ENCODE results near the gene PASK. TPM values are rescaled to one million over a fixed set of nuclear protein-coding genes. Genes with fewer than 3 reads are reported as not detected.

PASK gene
- total and polyA plus RNA-seq, 2 donors (not counting 1 experiment from before 2014, with no cell fraction given): 48.2 to 144 TPM

DNA sequence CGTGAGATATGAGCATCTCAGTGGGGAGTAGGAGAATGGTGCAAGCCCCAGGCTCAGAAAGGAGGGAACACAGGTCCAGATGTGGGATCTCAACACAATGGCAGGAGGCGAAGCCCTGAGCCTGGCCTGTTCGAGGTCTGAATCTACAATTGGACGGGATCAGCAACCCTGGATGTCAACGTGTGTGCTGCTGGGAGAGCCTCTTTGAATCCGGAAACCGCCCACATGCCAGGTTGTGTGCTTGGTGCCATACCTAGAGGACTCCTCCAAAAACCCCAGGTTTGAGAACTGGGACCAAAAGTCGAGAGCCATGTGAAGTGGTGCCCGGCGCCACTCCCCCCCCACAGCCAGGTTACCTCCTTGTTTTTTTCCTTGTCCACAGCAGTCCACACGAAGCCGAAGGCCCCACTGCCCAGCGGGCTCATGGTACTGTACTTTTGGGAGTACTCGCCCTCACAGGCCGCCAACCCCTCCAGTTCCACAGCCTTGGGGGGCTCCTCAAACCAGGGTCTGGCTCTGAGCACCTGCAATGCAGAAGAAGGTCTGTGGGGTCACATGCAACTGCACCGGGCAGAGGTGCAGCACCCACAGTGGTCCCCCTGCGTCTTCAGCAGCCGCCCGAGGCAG lies 26.8 kb downstream of the PASK start:
- Mint-ChIP-seq H3K4me3 (no peak overlapping the region), H3K27me3 (no peaks in the 10 kb centered on the region), H3K9me3 (ENCODE audit: insufficient read depth) (no peaks in the 10 kb centered on the region), H3K4me1 (peaks cover 27% of the 10 kb centered on the region), H3K27ac (no peak overlapping the region)
- POLR2A ChIA-PET: no interaction called here
- Histone ChIP-seq H3K9me3 (ENCODE audit: control extremely low read depth in 1 of 3, control insufficient read depth in 2 of 3, insufficient read depth in 1 of 3, low read length in 2 of 3) (peaks cover 0 to 3% (median 1%) of the 10 kb centered on the region in 3 donors), H3K4me1 (ENCODE audit: control insufficient read depth in 2 of 2, insufficient read depth in 2 of 2, low read length in 2 of 2) (peaks cover 19 to 34% of the 10 kb centered on the region in 2 donors), H3K4me2 (replicated peaks; ENCODE audit: low read depth, low read length, poor library complexity, severe bottlenecking) (no peak overlapping the region), H4K20me1 (ENCODE audit: control insufficient read depth, insufficient read depth, low read length, poor library complexity, severe bottlenecking) (no peaks in the 10 kb centered on the region), H3K27ac (ENCODE audit: low read length in 2 of 2) (no peak overlapping the region), H3K36me3 (replicated peaks in 1 of 2; ENCODE audit: control extremely low read depth in 1 of 2, control insufficient read depth in 1 of 2, extremely low read depth in 1 of 2, insufficient read depth in 2 of 2, low read length in 1 of 2) (peaks cover 5 to 29% of the 10 kb centered on the region in 2 experiments), H3K9ac (ENCODE audit: low read length) (no peak overlapping the region), H3K79me2 (ENCODE audit: control insufficient read depth, insufficient read depth, low read length) (peaks cover 4% of the 10 kb centered on the region), H3K4me3 (ENCODE audit: control extremely low read depth in 1 of 5, extremely low read depth in 1 of 5, insufficient read depth in 1 of 5, low read depth in 2 of 5, low read length in 4 of 5) (no peak overlapping the region), H2AFZ (ENCODE audit: insufficient read depth, low read depth, low read length, poor library complexity, severe bottlenecking) (no peak overlapping the region), H3K27me3 (replicated peaks in 1 of 4; ENCODE audit: control extremely low read depth in 1 of 4, control insufficient read depth in 3 of 4, insufficient read depth in 4 of 4, low read length in 3 of 4) (no peaks in the 10 kb centered on the region)
- intact Hi-C loops (cut with micrococcal nuclease): no loop called here
- TF ChIP-seq, protein P1, sequence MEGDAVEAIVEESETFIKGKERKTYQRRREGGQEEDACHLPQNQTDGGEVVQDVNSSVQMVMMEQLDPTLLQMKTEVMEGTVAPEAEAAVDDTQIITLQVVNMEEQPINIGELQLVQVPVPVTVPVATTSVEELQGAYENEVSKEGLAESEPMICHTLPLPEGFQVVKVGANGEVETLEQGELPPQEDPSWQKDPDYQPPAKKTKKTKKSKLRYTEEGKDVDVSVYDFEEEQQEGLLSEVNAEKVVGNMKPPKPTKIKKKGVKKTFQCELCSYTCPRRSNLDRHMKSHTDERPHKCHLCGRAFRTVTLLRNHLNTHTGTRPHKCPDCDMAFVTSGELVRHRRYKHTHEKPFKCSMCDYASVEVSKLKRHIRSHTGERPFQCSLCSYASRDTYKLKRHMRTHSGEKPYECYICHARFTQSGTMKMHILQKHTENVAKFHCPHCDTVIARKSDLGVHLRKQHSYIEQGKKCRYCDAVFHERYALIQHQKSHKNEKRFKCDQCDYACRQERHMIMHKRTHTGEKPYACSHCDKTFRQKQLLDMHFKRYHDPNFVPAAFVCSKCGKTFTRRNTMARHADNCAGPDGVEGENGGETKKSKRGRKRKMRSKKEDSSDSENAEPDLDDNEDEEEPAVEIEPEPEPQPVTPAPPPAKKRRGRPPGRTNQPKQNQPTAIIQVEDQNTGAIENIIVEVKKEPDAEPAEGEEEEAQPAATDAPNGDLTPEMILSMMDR (IDR thresholded peaks at IDR 0.05): no peak
- TF ChIP-seq EZH2 (IDR thresholded peaks at IDR 0.05; ENCODE audit: borderline replicate concordance, insufficient read depth, low read depth, low read length, poor library complexity, severe bottlenecking): no peak
- DNase-seq (no peak), ATAC-seq (ENCODE audit: low read depth) (no peak)
- CTCF ChIA-PET: interaction anchor here (1.2 kb wide), 1 partner anchor 273 kb away, joined by 3 read pairs; no protein-coding TSS in a partner anchor
- WGBS (ENCODE audit: insufficient coverage): 97% methylated on average over 19 of the region's 19 CpGs

DNA sequence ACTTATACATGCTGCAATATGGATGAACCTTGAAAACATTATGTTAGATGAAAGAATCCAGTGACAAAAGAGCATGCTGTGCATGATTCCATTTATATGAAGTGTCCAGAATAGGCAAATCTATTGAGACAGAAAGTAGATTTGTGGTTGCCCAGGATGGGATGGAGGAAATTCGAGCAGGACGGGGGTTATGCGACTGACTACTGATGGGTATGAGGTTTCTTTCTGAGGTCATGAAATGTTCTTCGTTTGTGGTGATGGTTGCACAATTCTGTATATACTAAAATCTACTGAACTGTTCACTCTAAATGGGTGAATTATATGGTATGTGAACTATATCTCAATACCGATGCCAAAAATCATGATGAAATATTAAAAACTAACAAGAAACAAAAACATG lies 28.3 kb downstream of the PASK start:
- Histone ChIP-seq H4K20me1 (ENCODE audit: control insufficient read depth, insufficient read depth, low read length, poor library complexity, severe bottlenecking) (no peaks in the 10 kb centered on the region), H3K9me3 (ENCODE audit: control extremely low read depth in 1 of 3, control insufficient read depth in 2 of 3, insufficient read depth in 1 of 3, low read length in 2 of 3) (peaks cover 0 to 3% (median 1%) of the 10 kb centered on the region in 3 donors), H3K36me3 (replicated peaks in 1 of 2; ENCODE audit: control extremely low read depth in 1 of 2, control insufficient read depth in 1 of 2, extremely low read depth in 1 of 2, insufficient read depth in 2 of 2, low read length in 1 of 2) (peaks cover 5 to 31% of the 10 kb centered on the region in 2 experiments), H3K79me2 (ENCODE audit: control insufficient read depth, insufficient read depth, low read length) (peaks cover 3% of the 10 kb centered on the region), H2AFZ (ENCODE audit: insufficient read depth, low read depth, low read length, poor library complexity, severe bottlenecking) (no peak overlapping the region), H3K4me3 (ENCODE audit: control extremely low read depth in 1 of 5, extremely low read depth in 1 of 5, insufficient read depth in 1 of 5, low read depth in 2 of 5, low read length in 4 of 5) (no peak overlapping the region), H3K4me2 (replicated peaks; ENCODE audit: low read depth, low read length, poor library complexity, severe bottlenecking) (no peak overlapping the region), H3K9ac (ENCODE audit: low read length) (no peak overlapping the region), H3K4me1 (ENCODE audit: control insufficient read depth in 2 of 2, insufficient read depth in 2 of 2, low read length in 2 of 2) (peaks cover 4 to 19% of the 10 kb centered on the region in 2 donors), H3K27me3 (replicated peaks in 1 of 4; ENCODE audit: control extremely low read depth in 1 of 4, control insufficient read depth in 3 of 4, insufficient read depth in 4 of 4, low read length in 3 of 4) (no peaks in the 10 kb centered on the region), H3K27ac (ENCODE audit: low read length in 2 of 2) (no peak overlapping the region)
- POLR2A ChIA-PET: interaction anchor here (1.7 kb wide), 1 partner anchor 10 kb away, joined by 5 read pairs; no protein-coding TSS in a partner anchor
- no peak for ATAC-seq (ENCODE audit: low read depth)
- 80% methylated on average over 1 of the region's 5 CpGs for WGBS (ENCODE audit: insufficient coverage)
- CTCF ChIA-PET: interaction anchor here (1.2 kb wide), 1 partner anchor 271 kb away, joined by 3 read pairs; no protein-coding TSS in a partner anchor
- intact Hi-C loops (cut with micrococcal nuclease): no loop called here
- peaks cover 13% of the 10 kb centered on the region for H3K4me1 Mint-ChIP-seq
- no peak overlapping the region for H3K27ac Mint-ChIP-seq
- TF ChIP-seq, protein P1 (IDR thresholded peaks at IDR 0.05): no peak
- no peak for TF ChIP-seq EZH2 (IDR thresholded peaks at IDR 0.05; ENCODE audit: borderline replicate concordance, insufficient read depth, low read depth, low read length, poor library complexity, severe bottlenecking)
- H3K27me3 Mint-ChIP-seq: no peaks in the 10 kb centered on the region
- DNase-seq: no peak
- no peak overlapping the region for H3K4me3 Mint-ChIP-seq
- no peaks in the 10 kb centered on the region for H3K9me3 Mint-ChIP-seq (ENCODE audit: insufficient read depth)

Data from B cell (primary cell).